PC-9 (cell line): Measurements from ENCODE around the gene APC. TPM values are rescaled to one million over a fixed set of nuclear protein-coding genes. Genes with fewer than 3 reads are reported as not detected.

ENCODE experiments used
- BruUV-seq: library from RNA; stranded (reverse); fragments of 400-500 nt; replicated peaks from 2 replicates; lab custom pipeline; 2021; lab: Mats Ljungman, UMichigan
- CTCF ChIA-PET: fragments of 300-600 bp; sonication (Branson Sonifier 250); formaldehyde crosslinking; loops from one replicate; lab custom pipeline; 2022; ENCODE audit warnings: antibody characterized with exemption; lab: Charles Lee
- POLR2A ChIA-PET: fragments of 300-600 bp; sonication (Branson Sonifier 250); formaldehyde crosslinking; loops from one replicate; lab custom pipeline; 2022; ENCODE audit warnings: antibody characterized with exemption; ENCODE audit not compliant: unreplicated experiment; lab: Charles Lee
- DNase-seq, 2 experiments: peaks; one replicate each; pipeline versions ENCODE4 v3.0.0 to v3.0.0-alpha.2; 2015 to 2022; ENCODE audit warnings: mixed read lengths in 1 of 2
- H2AFZ ChIP-seq: fragments of 200-600 bp; sonication (generic); 2 replicates; pipeline ENCODE4 v1.8.1; 2017; ENCODE audit warnings: antibody characterized with exemption
- H3F3A ChIP-seq: fragments of 200-600 bp; sonication (generic); 2 replicates; pipeline ENCODE4 v1.8.1; 2017; ENCODE audit warnings: antibody characterized with exemption, mild to moderate bottlenecking, low read depth; ENCODE audit not compliant: insufficient read depth
- H3K27ac ChIP-seq: fragments of 200-600 bp; sonication (generic); 2 replicates; pipeline ENCODE4 v1.6.1; 2016; ENCODE audit warnings: mixed run types
- H3K27me3 ChIP-seq: fragments of 200-600 bp; sonication (generic); 2 replicates; pipeline ENCODE4 v1.6.1; 2016; ENCODE audit warnings: low read depth, mixed run types; ENCODE audit not compliant: insufficient read depth
- H3K36me3 ChIP-seq: fragments of 200-600 bp; sonication (generic); 2 replicates; pipeline ENCODE4 v1.6.1; 2016; ENCODE audit warnings: low read depth, mixed run types
- H3K4me1 ChIP-seq: fragments of 200-600 bp; sonication (generic); replicated peaks from 2 replicates; pipeline ENCODE4 v1.6.1; 2016; ENCODE audit warnings: mixed run types; ENCODE audit not compliant: insufficient read depth
- H3K4me2 ChIP-seq: fragments of 200-600 bp; sonication (generic); 2 replicates; pipeline ENCODE4 v1.6.1; 2017; ENCODE audit warnings: mixed run types
- H3K4me3 ChIP-seq: fragments of 200-600 bp; sonication (generic); 2 replicates; pipeline ENCODE4 v1.6.1; 2016; ENCODE audit warnings: mixed run types
- H3K79me2 ChIP-seq: fragments of 200-600 bp; sonication (generic); 2 replicates; pipeline ENCODE4 v1.6.1; 2017; ENCODE audit warnings: low read depth, mixed run types
- H3K9me2 ChIP-seq: fragments of 200-600 bp; sonication (generic); 2 replicates; pipeline ENCODE4 v1.8.1; 2017; ENCODE audit warnings: mild to moderate bottlenecking; ENCODE audit not compliant: insufficient read depth
- H3K9me3 ChIP-seq: fragments of 200-600 bp; sonication (generic); 2 replicates; pipeline ENCODE4 v1.8.1; 2016; ENCODE audit warnings: low read depth; ENCODE audit not compliant: insufficient read depth
- H4K20me1 ChIP-seq: fragments of 200-600 bp; sonication (generic); 2 replicates; pipeline ENCODE4 v1.8.1; 2017; ENCODE audit not compliant: insufficient read depth
- CTCF ChIP-seq: fragments of 200-600 bp; sonication (generic); conservative IDR thresholded peaks from 2 replicates; pipeline ENCODE4 v1.6.1; 2017; ENCODE audit warnings: mixed run types, antibody characterized with exemption, mild to moderate bottlenecking, moderate library complexity
- EZH2 ChIP-seq: fragments of 200-600 bp; sonication (generic); IDR thresholded peaks from 2 replicates; pipeline ENCODE4 v1.8.0; 2017; ENCODE audit warnings: antibody characterized with exemption, low read depth
- intact Hi-C: fragments of 100-400 bp; cut with micrococcal nuclease; formaldehyde crosslinking; loops from one replicate; pipeline ENCODE4 v1.10.0; 2022; ENCODE audit not compliant: unreplicated experiment
- total RNA-seq: library from RNA; stranded (reverse); gene quantifications from 2 replicates; pipeline ENCODE4 v1.2.3, GENCODE V29; 2021

APC gene
- total RNA-seq, 1 experiment from 2014 or later: 23.5 TPM

GRCh38 chr5:112863549-112863948, 125.9 kb downstream of the APC start:
- Histone ChIP-seq H3K36me3 (peaks cover 34% of the 10 kb centered on the region), H3K9me3 (no peaks in the 10 kb centered on the region), H4K20me1 (peaks cover 21% of the 10 kb centered on the region), H3F3A (peaks cover 30% of the 10 kb centered on the region; the same call in 1 of the 2 replicates), H3K4me2 (peak overlapping the region; percentile 83), H3K27ac (no peak overlapping the region), H3K9me2 (no peaks in the 10 kb centered on the region), H3K79me2 (peaks cover 47% of the 10 kb centered on the region), H3K4me3 (no peak overlapping the region), H3K4me1 (peaks cover 20% of the 10 kb centered on the region), H3K27me3 (no peaks in the 10 kb centered on the region), H2AFZ (no peak overlapping the region)
- BruUV-seq: no TSS peak
- TF ChIP-seq EZH2: no peak
- TF ChIP-seq CTCF: no peak
- POLR2A ChIA-PET: no interaction called here
- CTCF ChIA-PET: no interaction called here
- no peak for DNase-seq
- intact Hi-C loops: loop anchor here (5.0 kb wide), 1 partner anchor 114 kb away; the partner anchor contains the start of gene DCP2

- H2AFZ ChIP-seq: no peak overlapping the region
- no peaks in the 10 kb centered on the region for H3K27me3 ChIP-seq
- CTCF ChIA-PET: no interaction called here
- no peak overlapping the region for H3K4me2 ChIP-seq
- intact Hi-C loops: no loop called here
- H3K79me2 ChIP-seq: peaks cover 47% of the 10 kb centered on the region
- DNase-seq: no peak
- BruUV-seq: no TSS peak
- H3F3A ChIP-seq: peaks cover 30% of the 10 kb centered on the region; the same call in 1 of the 2 replicates
- POLR2A ChIA-PET: no interaction called here
- H3K4me3 ChIP-seq: no peak overlapping the region
- H3K27ac ChIP-seq: no peak overlapping the region
- no peaks in the 10 kb centered on the region for H3K9me3 ChIP-seq
- peaks cover 20% of the 10 kb centered on the region for H3K4me1 ChIP-seq
- peaks cover 21% of the 10 kb centered on the region for H4K20me1 ChIP-seq
- TF ChIP-seq CTCF: no peak
- peaks cover 34% of the 10 kb centered on the region for H3K36me3 ChIP-seq
- H3K9me2 ChIP-seq: no peaks in the 10 kb centered on the region
Observed at GRCh38 chr5:112865128-112865527, 127.4 kb downstream of the APC start.

GRCh38 chr5:112866739-112867138, 129.1 kb downstream of the APC start:
- DNase-seq: no peak
- BruUV-seq: no TSS peak
- Histone ChIP-seq H2AFZ (no peak overlapping the region), H3K79me2 (peaks cover 41% of the 10 kb centered on the region), H3K4me2 (no peak overlapping the region), H3K9me2 (no peaks in the 10 kb centered on the region), H3K4me1 (peaks cover 14% of the 10 kb centered on the region), H3K4me3 (no peak overlapping the region), H3K27ac (no peak overlapping the region), H3K9me3 (no peaks in the 10 kb centered on the region), H3F3A (peaks cover 30% of the 10 kb centered on the region; the same call in 1 of the 2 replicates), H3K27me3 (no peaks in the 10 kb centered on the region), H4K20me1 (peaks cover 21% of the 10 kb centered on the region), H3K36me3 (peaks cover 34% of the 10 kb centered on the region)
- ChIA-PET CTCF (no interaction called here), POLR2A (no interaction called here)
- intact Hi-C loops: no loop called here
- TF ChIP-seq CTCF (no peak), EZH2 (no peak)
